SU-DHL-6 (cell line): ENCODE measurements around the gene RASA2.

Experiments used
- EZH2phosphoT487 ChIP-seq: fragments of 200-600 bp; sonication (generic), shearing (Covaris generic); conservative IDR thresholded peaks from 2 replicates; pipeline ENCODE4 v1.6.1; 2018; ENCODE audit warnings: mild to moderate bottlenecking, antibody characterized with exemption, low read length, moderate library complexity, mixed read lengths
- TF ChIP-seq, protein P1 (sequence below): fragments of 200-600 bp; sonication (generic); IDR thresholded peaks from one replicate; pipeline ENCODE4 v1.5.1; 2017; ENCODE audit warnings: antibody characterized with exemption, mild to moderate bottlenecking, low read length, moderate library complexity; ENCODE audit not compliant: insufficient read depth, poor library complexity, severe bottlenecking

DNA sequence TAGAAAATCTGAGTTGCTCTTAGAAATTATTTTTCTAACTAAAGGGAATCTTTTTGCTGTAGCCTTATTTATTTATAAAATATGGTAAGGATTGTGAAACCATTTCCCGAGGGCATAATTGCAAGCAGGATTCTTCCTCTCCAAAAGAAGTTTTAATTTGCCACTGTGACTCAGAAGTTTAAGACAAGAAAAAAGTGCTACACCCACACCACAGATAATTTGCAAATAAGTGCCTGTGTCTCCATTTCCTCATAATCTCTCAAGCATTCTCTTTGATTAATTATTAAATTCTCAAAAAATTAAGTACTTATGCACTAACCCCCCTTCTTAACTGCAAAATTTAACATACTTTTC is 43.6 kb downstream of the RASA2 start:
- TF ChIP-seq, protein P1, sequence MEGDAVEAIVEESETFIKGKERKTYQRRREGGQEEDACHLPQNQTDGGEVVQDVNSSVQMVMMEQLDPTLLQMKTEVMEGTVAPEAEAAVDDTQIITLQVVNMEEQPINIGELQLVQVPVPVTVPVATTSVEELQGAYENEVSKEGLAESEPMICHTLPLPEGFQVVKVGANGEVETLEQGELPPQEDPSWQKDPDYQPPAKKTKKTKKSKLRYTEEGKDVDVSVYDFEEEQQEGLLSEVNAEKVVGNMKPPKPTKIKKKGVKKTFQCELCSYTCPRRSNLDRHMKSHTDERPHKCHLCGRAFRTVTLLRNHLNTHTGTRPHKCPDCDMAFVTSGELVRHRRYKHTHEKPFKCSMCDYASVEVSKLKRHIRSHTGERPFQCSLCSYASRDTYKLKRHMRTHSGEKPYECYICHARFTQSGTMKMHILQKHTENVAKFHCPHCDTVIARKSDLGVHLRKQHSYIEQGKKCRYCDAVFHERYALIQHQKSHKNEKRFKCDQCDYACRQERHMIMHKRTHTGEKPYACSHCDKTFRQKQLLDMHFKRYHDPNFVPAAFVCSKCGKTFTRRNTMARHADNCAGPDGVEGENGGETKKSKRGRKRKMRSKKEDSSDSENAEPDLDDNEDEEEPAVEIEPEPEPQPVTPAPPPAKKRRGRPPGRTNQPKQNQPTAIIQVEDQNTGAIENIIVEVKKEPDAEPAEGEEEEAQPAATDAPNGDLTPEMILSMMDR, result no peak
- TF ChIP-seq EZH2phosphoT487, result no peak
